Measurements from ENCODE around the gene DUSP1.

The DUSP1 gene

DNA sequence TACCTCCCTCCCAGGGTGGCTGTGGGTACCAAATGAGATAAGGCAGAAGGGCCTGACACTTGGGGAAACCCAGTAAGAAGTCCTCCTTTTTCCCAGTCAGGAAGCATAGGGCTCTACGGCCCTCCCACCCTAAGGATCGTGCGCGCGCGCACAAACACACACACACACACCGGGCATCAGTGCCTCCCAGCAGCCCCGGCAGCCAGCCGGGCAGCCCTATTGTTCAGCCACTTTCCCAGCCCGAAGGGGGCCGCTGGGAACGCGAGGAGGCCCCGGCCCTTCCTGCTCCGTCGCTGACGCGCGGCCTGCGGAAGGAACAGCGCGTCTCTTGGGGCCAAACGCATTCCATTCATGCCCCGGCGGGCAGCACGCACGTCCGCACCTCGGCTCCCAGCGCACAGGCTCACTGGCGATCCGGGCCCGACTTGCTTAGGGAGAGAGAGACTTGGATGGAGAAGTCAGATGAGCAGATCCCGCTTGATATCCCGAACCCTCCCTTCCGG is 22.6 kb downstream of the DUSP1 start:
- H3K36me3 ChIP-seq (ENCODE audit: insufficient read depth, low read length): no peaks in the 10 kb centered on the region
- no peak overlapping the region for H3K4me3 ChIP-seq (ENCODE audit: low read length, poor library complexity, severe bottlenecking)
- H2AFZ ChIP-seq (ENCODE audit: low read length): no peak overlapping the region
- H3K9me3 ChIP-seq (ENCODE audit: insufficient read depth, low read depth, low read length): no peaks in the 10 kb centered on the region
- H3K9ac ChIP-seq (ENCODE audit: low read depth, low read length, poor library complexity, severe bottlenecking): no peak overlapping the region
- no peaks in the 10 kb centered on the region for H3K9me2 ChIP-seq (replicated peaks; ENCODE audit: low read depth, low read length)
- no peaks in the 10 kb centered on the region for H3K79me2 ChIP-seq (ENCODE audit: insufficient read depth, low read length)
- no peaks in the 10 kb centered on the region for H3K27me3 ChIP-seq (ENCODE audit: insufficient read depth, low read length, poor library complexity, severe bottlenecking)
- H4K20me1 ChIP-seq (ENCODE audit: insufficient read depth, low read length, poor library complexity, severe bottlenecking): no peaks in the 10 kb centered on the region
- H3K4me2 ChIP-seq (ENCODE audit: low read depth, low read length, poor library complexity, severe bottlenecking): no peak overlapping the region
- H3F3A ChIP-seq (ENCODE audit: low read depth): no peaks in the 10 kb centered on the region
- H3K4me1 ChIP-seq (ENCODE audit: insufficient read depth, low read length, poor library complexity, severe bottlenecking): no peaks in the 10 kb centered on the region
- no peak for TF ChIP-seq EZH2phosphoT487 (IDR thresholded peaks at IDR 0.05; ENCODE audit: borderline replicate concordance)
- TF ChIP-seq, protein P1, sequence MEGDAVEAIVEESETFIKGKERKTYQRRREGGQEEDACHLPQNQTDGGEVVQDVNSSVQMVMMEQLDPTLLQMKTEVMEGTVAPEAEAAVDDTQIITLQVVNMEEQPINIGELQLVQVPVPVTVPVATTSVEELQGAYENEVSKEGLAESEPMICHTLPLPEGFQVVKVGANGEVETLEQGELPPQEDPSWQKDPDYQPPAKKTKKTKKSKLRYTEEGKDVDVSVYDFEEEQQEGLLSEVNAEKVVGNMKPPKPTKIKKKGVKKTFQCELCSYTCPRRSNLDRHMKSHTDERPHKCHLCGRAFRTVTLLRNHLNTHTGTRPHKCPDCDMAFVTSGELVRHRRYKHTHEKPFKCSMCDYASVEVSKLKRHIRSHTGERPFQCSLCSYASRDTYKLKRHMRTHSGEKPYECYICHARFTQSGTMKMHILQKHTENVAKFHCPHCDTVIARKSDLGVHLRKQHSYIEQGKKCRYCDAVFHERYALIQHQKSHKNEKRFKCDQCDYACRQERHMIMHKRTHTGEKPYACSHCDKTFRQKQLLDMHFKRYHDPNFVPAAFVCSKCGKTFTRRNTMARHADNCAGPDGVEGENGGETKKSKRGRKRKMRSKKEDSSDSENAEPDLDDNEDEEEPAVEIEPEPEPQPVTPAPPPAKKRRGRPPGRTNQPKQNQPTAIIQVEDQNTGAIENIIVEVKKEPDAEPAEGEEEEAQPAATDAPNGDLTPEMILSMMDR (conservative IDR thresholded peaks at IDR 0.05; ENCODE audit: low read length): no peak

DNA sequence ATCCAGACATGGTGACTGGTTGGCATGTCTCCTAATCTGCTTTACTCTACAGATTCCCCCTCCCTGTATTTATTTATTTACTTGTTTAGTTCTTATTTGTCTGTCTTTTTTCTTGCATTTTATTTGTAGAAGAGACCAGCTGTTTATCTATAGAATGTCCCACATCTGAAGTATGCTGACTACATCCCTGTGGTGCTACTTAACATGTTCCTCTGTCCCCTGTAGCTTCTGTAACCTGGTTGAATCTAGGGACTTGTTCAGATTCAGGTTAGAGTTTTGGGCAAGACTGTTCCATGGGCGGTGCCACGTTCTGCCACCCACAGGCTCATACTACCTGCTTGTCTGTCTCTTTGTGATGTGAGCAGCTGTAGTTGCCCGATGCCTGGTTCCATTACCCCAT is 23.5 kb downstream of the DUSP1 start:
- no peak overlapping the region for H3K4me3 ChIP-seq (ENCODE audit: low read length, poor library complexity, severe bottlenecking)
- H3K9me2 ChIP-seq (replicated peaks; ENCODE audit: low read depth, low read length): no peaks in the 10 kb centered on the region
- no peaks in the 10 kb centered on the region for H3K9me3 ChIP-seq (ENCODE audit: insufficient read depth, low read depth, low read length)
- H3K36me3 ChIP-seq (ENCODE audit: insufficient read depth, low read length): no peaks in the 10 kb centered on the region
- H3K27me3 ChIP-seq (ENCODE audit: insufficient read depth, low read length, poor library complexity, severe bottlenecking): no peaks in the 10 kb centered on the region
- H3F3A ChIP-seq (ENCODE audit: low read depth): no peaks in the 10 kb centered on the region
- no peak overlapping the region for H2AFZ ChIP-seq (ENCODE audit: low read length)
- TF ChIP-seq EZH2phosphoT487 (IDR thresholded peaks at IDR 0.05; ENCODE audit: borderline replicate concordance): no peak
- H3K9ac ChIP-seq (ENCODE audit: low read depth, low read length, poor library complexity, severe bottlenecking): no peak overlapping the region
- H4K20me1 ChIP-seq (ENCODE audit: insufficient read depth, low read length, poor library complexity, severe bottlenecking): no peaks in the 10 kb centered on the region
- H3K79me2 ChIP-seq (ENCODE audit: insufficient read depth, low read length): no peaks in the 10 kb centered on the region
- H3K4me2 ChIP-seq (ENCODE audit: low read depth, low read length, poor library complexity, severe bottlenecking): no peak overlapping the region
- no peaks in the 10 kb centered on the region for H3K4me1 ChIP-seq (ENCODE audit: insufficient read depth, low read length, poor library complexity, severe bottlenecking)

DNA sequence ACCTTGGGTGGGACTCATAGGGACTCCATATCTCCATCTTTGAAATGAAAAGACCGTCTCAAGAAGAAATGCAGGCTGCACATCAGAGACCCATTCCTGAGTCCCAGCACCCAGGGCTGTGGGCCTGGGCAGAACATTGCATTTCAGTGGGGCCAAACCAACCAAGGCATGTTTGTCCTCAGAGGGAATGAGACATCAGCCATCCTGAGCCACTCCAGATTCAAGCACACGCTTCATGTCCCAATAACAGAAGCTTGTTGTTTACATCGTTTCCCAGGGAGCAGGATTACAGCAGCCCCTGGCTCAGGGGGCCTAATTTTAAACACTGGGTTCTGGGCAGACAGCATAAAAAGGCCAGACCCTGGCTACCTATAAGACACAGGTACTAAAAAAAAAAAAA is 24.3 kb downstream of the DUSP1 start:
- Histone ChIP-seq H3K4me1 (ENCODE audit: insufficient read depth, low read length, poor library complexity, severe bottlenecking) (no peaks in the 10 kb centered on the region), H3K9me3 (ENCODE audit: insufficient read depth, low read depth, low read length) (no peaks in the 10 kb centered on the region), H2AFZ (ENCODE audit: low read length) (no peak overlapping the region), H3F3A (ENCODE audit: low read depth) (no peaks in the 10 kb centered on the region), H4K20me1 (ENCODE audit: insufficient read depth, low read length, poor library complexity, severe bottlenecking) (no peaks in the 10 kb centered on the region), H3K79me2 (ENCODE audit: insufficient read depth, low read length) (no peaks in the 10 kb centered on the region), H3K4me2 (ENCODE audit: low read depth, low read length, poor library complexity, severe bottlenecking) (no peak overlapping the region), H3K27me3 (ENCODE audit: insufficient read depth, low read length, poor library complexity, severe bottlenecking) (no peaks in the 10 kb centered on the region), H3K9me2 (replicated peaks; ENCODE audit: low read depth, low read length) (no peaks in the 10 kb centered on the region), H3K36me3 (ENCODE audit: insufficient read depth, low read length) (no peaks in the 10 kb centered on the region), H3K4me3 (ENCODE audit: low read length, poor library complexity, severe bottlenecking) (no peak overlapping the region), H3K9ac (ENCODE audit: low read depth, low read length, poor library complexity, severe bottlenecking) (no peak overlapping the region)
- no peak for TF ChIP-seq EZH2phosphoT487 (IDR thresholded peaks at IDR 0.05; ENCODE audit: borderline replicate concordance)
- TF ChIP-seq, protein P1 (conservative IDR thresholded peaks at IDR 0.05; ENCODE audit: low read length): no peak

DNA sequence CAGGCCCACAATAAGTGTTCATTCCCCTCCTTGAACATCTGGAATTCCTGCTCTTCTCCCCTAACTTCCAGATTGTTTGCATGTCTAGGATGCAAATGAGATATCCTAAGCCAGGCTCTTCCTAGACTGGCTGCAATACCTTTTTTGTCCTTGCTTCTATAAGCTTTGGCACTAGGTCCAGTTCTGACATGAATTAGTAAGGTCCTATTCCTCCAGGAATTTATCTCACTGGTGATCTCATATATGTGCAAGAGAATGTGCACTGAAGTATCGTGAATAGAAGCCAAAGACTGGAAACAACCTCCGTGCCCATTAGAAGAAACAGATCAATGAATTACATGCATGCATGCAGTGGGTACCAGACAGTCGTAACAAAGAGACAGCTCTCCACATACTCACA is 25.2 kb downstream of the DUSP1 start:
- no peak overlapping the region for H3K9ac ChIP-seq (ENCODE audit: low read depth, low read length, poor library complexity, severe bottlenecking)
- no peaks in the 10 kb centered on the region for H3K36me3 ChIP-seq (ENCODE audit: insufficient read depth, low read length)
- H3K4me2 ChIP-seq (ENCODE audit: low read depth, low read length, poor library complexity, severe bottlenecking): no peak overlapping the region
- H3F3A ChIP-seq (ENCODE audit: low read depth): no peaks in the 10 kb centered on the region
- no peak for TF ChIP-seq EZH2phosphoT487 (IDR thresholded peaks at IDR 0.05; ENCODE audit: borderline replicate concordance)
- TF ChIP-seq, protein P1 (conservative IDR thresholded peaks at IDR 0.05; ENCODE audit: low read length): no peak
- no peaks in the 10 kb centered on the region for H3K79me2 ChIP-seq (ENCODE audit: insufficient read depth, low read length)
- no peaks in the 10 kb centered on the region for H4K20me1 ChIP-seq (ENCODE audit: insufficient read depth, low read length, poor library complexity, severe bottlenecking)
- no peak overlapping the region for H3K4me3 ChIP-seq (ENCODE audit: low read length, poor library complexity, severe bottlenecking)
- no peaks in the 10 kb centered on the region for H3K9me2 ChIP-seq (replicated peaks; ENCODE audit: low read depth, low read length)
- no peak overlapping the region for H2AFZ ChIP-seq (ENCODE audit: low read length)
- H3K4me1 ChIP-seq (ENCODE audit: insufficient read depth, low read length, poor library complexity, severe bottlenecking): no peaks in the 10 kb centered on the region
- no peaks in the 10 kb centered on the region for H3K9me3 ChIP-seq (ENCODE audit: insufficient read depth, low read depth, low read length)
- H3K27me3 ChIP-seq (ENCODE audit: insufficient read depth, low read length, poor library complexity, severe bottlenecking): no peaks in the 10 kb centered on the region
